Neural progenitor cell (in vitro differentiated cells): ENCODE measurements around the gene LRRD1.

Experiments used
- CTCF ChIP-seq: fragments of 200-600 bp; sonication (generic); IDR thresholded peaks from 2 replicates; pipeline ENCODE4 v1.5.1; 2017; ENCODE audit warnings: antibody characterized with exemption, mild to moderate bottlenecking
- EZH2 ChIP-seq: fragments of 200-600 bp; sonication (generic); IDR thresholded peaks from 2 replicates; pipeline ENCODE4 v1.6.1; 2017; ENCODE audit warnings: antibody characterized with exemption, mild to moderate bottlenecking, moderate library complexity
- EZH2phosphoT487 ChIP-seq: fragments of 200-600 bp; sonication (generic); IDR thresholded peaks from 2 replicates; pipeline ENCODE4 v1.6.1; 2017; ENCODE audit warnings: antibody characterized with exemption

GRCh38 chr7:92192326-92192725 lies 13.4 kb upstream of the LRRD1 start:
- TF ChIP-seq CTCF (no peak), EZH2 (no peak), EZH2phosphoT487 (no peak)
